ENCODE results near the gene POLR1E.

POLR1E gene, protein sequence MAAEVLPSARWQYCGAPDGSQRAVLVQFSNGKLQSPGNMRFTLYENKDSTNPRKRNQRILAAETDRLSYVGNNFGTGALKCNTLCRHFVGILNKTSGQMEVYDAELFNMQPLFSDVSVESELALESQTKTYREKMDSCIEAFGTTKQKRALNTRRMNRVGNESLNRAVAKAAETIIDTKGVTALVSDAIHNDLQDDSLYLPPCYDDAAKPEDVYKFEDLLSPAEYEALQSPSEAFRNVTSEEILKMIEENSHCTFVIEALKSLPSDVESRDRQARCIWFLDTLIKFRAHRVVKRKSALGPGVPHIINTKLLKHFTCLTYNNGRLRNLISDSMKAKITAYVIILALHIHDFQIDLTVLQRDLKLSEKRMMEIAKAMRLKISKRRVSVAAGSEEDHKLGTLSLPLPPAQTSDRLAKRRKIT

DNA sequence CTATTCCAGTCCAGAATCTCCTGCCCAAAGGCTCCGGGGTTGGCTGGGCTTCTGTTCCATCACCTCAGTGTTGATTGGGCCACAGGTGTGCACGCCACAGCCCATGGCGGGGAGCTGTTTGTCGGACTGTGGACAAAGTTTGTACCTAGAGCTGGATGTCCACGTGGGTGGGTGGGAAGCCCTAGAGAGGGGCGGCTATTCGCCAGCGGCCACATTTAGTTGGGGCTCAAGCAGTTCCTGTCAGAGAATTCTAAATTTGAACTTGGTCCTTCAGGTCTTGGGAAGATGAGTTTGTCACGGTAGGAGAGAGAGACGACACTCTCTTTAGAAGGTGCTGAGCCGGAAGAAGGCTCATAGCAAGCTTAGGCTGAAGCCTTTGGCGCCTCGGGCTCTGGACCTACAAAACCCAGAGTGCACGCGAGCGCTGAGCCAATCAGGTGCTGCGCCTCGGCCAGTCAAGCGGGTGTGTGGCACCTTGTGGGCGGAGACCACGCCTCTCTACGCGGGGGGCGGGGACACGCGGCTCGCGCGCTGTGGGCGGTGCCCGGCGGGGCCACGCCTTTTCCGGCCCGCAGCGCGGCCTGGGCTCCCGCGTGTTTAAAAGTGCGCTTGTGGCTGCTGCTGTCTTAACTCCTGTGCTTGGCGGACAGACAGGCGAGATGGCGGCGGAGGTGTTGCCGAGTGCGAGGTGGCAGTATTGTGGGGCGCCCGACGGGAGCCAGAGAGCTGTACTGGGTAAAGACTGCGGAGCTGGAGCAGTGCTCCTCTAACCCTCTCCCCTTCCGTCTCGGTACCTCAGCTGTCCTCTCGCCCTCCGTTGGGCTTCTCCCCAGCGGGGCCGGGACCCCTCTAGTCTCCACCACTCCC lies at the start of gene POLR1E:
Gene POLR1E, plus strand, starts transcription at position 560 of the 867 bp plus-strand sequence. Its CDS starts 100 bp downstream, at position 660.
- in situ Hi-C loops (cut with MboI; ENCODE audit: low pct_unique_long_range_greater_than_20kb, low sequenced_read_pairs) = no loop called here
- DNase-seq = peak; percentile 96

DNA sequence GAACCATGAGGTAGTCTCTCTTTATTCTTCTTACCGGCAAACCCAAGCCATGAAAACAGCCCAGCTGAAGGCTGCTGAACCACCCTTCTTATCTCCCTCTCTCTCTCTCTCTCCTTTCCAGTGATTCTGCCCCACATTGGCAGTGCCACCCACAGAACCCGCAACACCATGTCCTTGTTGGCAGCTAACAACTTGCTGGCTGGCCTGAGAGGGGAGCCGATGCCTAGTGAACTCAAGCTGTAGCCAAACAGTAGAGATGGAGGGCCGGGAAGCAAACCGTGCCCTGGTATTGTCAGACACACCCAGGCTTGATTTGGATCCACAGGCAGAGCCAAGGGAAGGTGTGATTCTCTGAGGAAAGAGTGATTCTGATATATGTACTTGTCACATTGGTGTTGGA lies 49.2 kb upstream of the POLR1E start:
- no peak for DNase-seq
- in situ Hi-C loops (cut with MboI; ENCODE audit: low pct_unique_long_range_greater_than_20kb, low sequenced_read_pairs) = no loop called here

DNA sequence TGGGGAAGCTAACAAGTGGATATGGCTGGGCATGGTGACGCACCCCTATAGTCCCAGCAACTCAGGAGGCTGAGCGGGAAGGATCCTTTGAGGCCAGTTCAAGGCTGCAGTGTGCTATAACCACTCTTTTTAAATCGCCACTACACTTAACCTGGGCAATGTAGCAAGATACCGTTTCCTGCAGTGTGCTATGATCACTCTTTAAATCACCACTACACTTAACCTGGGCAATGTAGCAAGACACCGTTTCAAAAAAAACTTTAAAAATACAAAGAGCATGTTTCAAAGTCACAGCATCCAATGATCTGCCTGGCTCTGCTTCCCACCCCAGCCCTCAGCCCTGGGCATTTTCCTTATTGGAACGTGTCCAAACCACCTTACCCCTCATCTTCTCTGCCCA lies 48.7 kb upstream of the POLR1E start:
- DNase-seq = no peak
- in situ Hi-C loops (cut with MboI; ENCODE audit: low pct_unique_long_range_greater_than_20kb, low sequenced_read_pairs) = no loop called here

DNA sequence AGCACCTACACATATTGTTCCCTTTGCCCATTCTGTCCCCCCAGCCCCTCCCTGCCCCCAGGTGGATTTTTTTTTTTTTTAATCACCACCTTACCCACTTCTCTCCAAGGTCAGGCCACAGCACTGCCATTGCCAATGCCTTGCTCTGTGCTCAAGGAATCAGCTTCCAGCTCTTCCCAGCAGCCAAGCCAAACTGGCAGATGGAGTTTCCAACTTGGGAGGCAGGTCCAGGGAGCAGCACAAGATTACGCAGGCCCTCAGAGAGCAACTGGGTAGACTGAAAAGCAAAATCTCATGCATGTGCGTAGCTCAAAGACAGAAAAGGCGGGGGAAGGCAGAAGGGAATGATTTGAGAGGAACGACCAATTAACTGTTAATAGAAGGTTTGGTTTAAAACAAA lies 48.1 kb upstream of the POLR1E start:
- in situ Hi-C loops (cut with MboI; ENCODE audit: low pct_unique_long_range_greater_than_20kb, low sequenced_read_pairs) = no loop called here
- no peak for DNase-seq

DNA sequence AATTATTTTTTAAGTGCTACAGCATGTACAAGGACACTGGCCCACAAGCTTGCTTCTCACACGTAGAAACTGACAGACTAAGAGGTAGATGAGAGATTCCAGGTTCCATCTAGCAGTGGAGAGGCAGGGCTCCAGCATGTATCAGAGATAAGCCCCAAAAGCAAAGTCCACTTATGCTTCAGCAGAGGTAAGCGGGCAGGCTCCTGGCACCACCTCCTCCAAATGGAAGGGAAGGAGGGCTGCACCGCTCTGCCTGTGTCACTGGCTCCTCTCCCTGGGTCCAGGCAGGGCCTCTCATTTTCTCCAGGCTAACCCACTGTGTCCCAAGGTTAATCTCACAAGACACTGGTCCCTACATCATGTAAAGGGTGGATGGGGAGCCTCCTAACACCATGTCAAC lies 47.4 kb upstream of the POLR1E start:
- DNase-seq = no peak
- in situ Hi-C loops (cut with MboI; ENCODE audit: low pct_unique_long_range_greater_than_20kb, low sequenced_read_pairs) = no loop called here

DNA sequence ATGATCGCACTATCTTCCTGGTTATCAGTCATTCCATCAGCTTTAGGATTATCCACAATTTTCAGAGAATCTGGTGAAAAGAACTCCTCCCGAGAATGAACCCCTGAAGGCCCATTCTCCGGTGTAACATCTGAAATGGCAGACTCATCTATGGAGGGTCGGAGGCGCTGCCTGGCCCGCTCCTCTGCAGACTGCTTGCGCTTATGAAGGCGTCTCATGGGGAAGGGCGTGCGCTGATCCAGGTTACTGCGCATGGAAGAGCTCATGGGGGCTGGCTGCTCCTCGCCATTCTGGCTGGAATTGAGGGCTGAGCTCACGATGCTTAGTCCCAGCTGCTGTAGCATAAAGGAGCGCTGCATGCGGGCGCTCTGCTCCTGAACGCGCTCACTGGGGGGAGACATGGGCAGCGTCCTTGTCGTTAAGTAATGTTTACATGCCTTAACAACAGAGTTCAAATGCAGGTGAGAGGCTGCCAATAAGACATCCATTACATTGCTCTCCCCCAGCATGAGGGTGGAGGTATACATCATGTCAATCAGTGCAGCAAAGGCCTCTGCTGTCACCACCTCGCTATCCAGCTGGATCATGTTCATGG lies 43.9 kb upstream of the POLR1E start:
- in situ Hi-C loops (cut with MboI; ENCODE audit: low pct_unique_long_range_greater_than_20kb, low sequenced_read_pairs) = no loop called here
- no peak for DNase-seq

DNA sequence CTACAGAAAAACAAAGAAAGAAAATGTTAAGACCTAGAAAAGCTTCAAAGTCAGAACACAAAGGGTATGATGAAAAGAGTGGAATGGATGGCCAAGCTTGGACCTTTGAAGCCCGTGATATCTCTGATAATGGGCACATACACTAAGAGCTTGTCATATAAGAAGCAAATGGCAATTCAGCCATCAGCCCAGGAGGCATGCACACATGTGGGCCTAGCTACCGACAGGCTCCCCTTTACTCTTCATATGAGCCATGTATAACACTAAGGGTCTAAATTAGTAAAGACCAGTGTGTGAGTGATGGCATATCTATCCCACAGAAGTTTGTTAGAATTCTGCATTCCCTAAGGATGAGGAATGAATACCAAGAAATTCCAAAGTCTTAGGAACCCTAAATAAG lies 43.2 kb upstream of the POLR1E start:
- no peak for DNase-seq
- in situ Hi-C loops (cut with MboI; ENCODE audit: low pct_unique_long_range_greater_than_20kb, low sequenced_read_pairs) = no loop called here

DNA sequence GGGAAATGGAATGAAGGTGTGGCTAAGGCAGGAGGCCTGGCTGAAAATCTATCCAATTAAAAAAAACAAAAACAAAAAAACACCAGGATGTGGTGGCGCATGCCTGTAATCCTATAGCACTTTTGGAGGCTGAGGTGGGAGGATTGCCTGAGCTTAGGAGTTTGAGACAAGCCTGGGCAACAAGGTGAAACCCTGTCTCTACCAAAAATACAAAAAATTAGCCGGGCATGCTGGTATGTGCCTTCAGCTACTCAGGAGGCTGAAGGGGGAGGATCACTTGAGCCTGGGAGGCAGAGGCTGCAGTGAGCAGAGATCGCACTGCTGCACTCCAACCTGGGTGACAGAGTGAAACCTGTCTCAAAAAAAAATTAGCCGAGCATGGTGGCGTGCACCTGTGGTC lies 42.2 kb upstream of the POLR1E start:
- no peak for DNase-seq
- in situ Hi-C loops (cut with MboI; ENCODE audit: low pct_unique_long_range_greater_than_20kb, low sequenced_read_pairs) = no loop called here

DNA sequence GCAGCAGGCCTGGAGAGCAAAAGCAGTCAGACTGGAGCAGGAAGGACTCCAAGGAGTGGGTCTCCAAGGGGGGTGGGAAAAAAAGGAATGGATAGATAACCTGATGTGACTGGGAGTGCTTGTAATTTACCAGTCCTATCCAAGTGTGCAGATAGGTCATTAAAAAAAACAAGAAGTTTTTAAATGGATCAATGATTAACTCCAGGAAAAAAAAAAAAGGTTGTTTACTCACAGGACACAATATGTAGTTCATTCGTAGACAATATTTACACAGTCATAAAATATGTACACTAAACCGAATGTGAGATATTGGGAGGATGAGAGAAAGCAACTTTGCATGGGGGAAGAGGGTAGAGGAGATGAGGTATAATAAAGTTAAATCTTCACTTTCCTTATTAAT lies 40.9 kb upstream of the POLR1E start:
- in situ Hi-C loops (cut with MboI; ENCODE audit: low pct_unique_long_range_greater_than_20kb, low sequenced_read_pairs) = no loop called here
- DNase-seq = no peak

DNA sequence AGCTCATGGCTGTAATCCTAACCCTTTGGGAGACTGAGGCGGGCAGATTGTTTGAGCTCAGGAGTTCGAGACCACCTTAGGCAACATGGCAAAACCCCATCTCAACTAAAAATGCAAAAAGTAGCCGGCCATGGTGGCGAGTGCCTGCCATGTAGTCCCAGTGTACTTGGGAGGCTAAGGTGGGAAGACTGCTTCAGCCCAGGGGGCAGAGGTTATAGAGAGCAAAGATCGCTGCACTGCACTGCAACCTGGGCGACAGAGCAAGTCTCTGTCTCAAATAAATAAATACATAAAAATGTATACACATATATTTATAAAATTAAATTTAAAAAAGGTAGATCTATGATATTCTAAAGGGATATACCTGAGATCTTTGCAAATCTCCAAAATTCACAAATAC lies 39.9 kb upstream of the POLR1E start:
- in situ Hi-C loops (cut with MboI; ENCODE audit: low pct_unique_long_range_greater_than_20kb, low sequenced_read_pairs) = no loop called here
- DNase-seq = no peak

DNA sequence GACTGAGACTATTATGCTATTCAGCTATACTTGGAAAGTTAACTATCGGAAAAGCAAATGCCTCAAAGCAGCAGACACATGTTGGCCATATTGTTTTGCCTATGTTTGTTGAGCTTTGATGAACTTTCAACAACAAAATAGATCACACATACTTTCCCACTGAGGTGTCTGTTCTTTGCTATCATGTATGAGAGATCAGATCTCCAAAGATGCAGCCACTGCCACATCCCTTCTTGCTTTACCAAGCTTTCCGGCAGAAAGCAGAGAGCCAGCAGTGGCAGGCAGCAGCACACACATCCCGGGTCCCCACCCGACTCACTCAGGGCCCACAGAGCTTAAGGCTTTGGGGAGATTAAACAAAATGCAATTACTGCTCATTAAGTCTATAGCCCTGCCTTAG lies 39.3 kb upstream of the POLR1E start:
- in situ Hi-C loops (cut with MboI; ENCODE audit: low pct_unique_long_range_greater_than_20kb, low sequenced_read_pairs) = no loop called here
- DNase-seq = no peak

DNA sequence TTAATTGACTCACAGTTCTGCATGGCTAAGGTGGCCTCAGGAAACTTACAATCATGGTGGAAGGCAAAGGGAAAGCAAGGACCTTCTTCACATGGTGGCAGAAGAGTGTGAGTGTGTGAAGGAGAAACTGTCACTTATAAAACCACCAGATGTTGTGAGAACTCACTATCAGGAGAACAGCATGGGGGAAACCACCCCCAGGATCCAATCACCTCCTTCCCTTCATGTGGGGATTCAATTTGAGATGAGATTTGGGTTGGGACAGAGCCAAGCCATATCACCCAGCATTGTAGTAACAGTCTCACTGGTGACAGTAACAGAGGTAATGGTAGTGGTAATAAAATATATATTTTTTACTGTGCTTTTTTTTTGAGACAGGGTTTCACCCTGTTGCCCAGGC lies 38.6 kb upstream of the POLR1E start:
- in situ Hi-C loops (cut with MboI; ENCODE audit: low pct_unique_long_range_greater_than_20kb, low sequenced_read_pairs) = no loop called here
- no peak for DNase-seq

DNA sequence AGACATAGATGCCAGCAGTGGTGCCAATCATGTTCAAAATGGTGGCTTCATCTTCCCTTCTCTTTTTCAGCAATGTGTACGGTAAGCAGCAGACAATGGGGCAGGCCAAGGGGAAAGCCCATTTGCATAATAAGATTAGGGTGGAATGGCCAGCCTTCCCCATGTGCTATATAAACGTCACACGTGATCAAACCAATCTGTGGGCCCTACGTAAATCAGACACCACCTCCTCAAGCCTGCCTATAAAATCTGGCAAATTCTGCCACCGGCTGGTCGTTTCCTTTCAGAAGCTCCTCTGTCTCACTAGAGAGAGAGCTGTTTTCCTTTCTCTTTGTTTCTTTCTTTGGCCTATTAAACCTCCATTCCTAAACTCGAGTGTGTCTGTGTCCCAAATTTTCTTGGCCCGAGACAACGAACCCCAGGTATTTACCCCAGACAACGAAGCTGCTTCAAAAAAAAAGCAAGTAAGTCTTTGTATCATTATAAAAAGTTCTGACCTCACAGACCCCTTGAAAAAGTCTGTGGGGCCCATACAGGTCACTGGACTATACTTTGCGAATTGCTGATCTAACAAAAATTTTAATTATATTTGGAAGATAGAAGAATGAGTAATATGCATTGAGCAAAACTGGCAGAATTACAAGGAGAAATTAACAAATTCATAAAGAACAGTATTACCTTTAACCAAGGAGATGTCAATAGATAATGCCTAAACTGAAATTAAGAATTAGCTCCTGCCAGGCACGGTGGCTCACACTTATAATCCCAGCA lies 35.7 kb upstream of the POLR1E start:
- no peak for DNase-seq
- in situ Hi-C loops (cut with MboI; ENCODE audit: low pct_unique_long_range_greater_than_20kb, low sequenced_read_pairs) = no loop called here

DNA sequence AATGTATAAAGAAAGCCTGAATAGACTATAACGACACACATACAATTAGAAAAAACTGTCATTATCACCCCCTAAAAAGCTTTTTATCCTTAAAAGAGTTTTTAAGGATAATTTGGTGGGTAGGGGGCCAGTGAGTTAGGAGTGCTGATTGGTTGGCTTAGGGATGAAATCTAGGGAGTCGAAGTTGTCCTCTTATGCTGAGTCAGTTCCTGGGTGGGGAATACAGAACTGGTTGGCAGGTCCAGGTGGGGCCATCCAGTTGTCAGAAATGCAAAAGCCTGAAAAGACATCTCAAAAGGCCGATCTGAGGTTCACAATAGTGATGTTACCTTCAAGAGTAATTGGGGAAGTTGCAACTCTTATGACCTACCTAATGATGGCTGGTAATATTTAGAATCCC lies 34.1 kb upstream of the POLR1E start:
- DNase-seq = no peak
- in situ Hi-C loops (cut with MboI; ENCODE audit: low pct_unique_long_range_greater_than_20kb, low sequenced_read_pairs) = no loop called here

DNA sequence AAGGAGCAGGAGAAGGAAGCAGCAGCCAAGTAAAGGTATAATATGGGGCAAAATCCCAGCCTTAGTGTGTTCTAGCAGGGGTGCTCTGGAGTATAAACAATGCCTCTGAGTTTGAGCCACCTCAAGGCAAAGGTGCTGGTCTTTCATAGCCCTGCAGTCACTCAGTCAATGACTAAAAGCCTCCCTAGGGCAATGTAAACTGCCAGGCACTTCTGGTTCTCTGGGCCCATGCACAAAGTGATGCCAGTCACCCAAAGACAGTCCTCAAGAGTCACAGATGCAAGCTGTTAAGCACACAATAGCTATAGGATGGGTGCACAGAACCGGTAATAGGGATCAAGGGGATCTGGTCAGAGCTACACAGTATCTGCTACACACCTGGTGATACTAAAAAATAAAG lies 33.1 kb upstream of the POLR1E start:
- in situ Hi-C loops (cut with MboI; ENCODE audit: low pct_unique_long_range_greater_than_20kb, low sequenced_read_pairs) = no loop called here
- DNase-seq = no peak

DNA sequence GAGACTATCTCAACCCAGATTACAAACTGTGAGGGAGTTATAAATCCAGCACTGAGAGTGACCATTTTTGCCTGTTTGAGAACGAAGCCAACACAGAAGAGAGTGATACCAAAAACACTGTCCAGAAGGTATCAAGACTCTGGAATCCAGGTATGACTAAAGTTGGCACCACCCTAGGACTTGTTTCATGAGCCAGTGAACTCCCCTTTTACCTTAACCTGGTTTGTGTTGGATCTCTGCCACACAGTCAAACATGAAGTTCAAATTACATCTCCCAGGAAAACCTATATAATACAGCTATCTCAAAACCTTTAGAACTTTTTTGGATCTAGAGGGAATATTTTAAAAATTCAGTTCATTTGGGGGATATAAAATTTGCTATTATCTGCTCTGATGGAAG lies 31.9 kb upstream of the POLR1E start:
- no peak for DNase-seq
- in situ Hi-C loops (cut with MboI; ENCODE audit: low pct_unique_long_range_greater_than_20kb, low sequenced_read_pairs) = no loop called here

DNA sequence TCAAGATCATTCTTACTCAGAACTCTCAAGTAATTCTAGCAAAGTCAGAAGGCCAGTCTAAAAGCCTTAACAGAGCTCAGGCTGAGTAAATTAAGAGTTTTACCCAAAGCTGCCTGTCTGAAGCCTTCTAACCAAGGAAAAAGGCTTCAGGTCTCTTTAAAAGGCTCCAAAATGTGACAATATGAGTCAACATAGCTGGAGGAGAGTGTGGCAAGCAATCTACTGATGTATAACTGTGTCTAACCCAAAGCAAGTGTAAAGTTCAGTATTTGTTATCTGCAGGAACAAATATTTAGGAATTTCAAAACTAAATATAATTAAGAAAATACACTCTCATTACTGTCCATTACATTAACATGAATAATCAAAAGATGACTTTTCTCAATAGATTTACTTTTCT lies 31.5 kb upstream of the POLR1E start:
- in situ Hi-C loops (cut with MboI; ENCODE audit: low pct_unique_long_range_greater_than_20kb, low sequenced_read_pairs) = no loop called here

DNA sequence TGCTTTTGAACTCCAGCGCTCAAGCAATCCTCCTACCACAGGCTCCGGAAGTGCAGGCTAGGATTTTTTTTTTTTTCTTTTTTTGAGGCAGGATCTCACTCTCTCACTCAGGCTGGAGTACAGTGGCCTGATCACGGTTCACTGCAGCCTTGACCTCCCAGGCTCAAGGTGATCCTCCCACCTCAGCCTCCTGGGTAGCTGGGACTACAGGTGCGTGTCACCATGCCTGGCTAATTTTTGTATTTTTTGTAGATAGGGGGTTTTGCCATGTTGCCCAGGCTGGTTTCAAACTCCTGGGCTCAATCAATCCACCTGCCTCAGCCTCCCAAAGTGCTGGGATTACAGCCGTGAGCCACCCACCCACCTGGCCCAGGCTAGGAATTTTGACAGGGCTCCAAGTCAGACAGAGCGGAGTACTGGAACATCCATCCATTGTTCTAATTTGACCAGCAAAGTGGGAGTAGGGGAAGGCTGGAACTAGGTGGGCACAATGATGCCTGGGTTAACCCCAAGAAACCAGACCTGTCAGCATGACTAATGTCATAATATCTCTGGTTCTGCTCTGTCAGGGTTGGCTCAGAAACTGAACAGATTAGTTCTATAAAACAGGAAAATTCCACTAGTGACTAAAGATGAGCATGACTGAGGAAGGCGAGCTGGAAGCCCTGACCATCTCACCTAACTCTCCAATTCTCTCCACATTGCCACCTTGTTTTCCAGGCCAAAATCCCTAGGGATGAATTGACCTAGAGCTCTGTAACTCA lies 29.7 kb upstream of the POLR1E start:
- DNase-seq = no peak
- in situ Hi-C loops (cut with MboI; ENCODE audit: low pct_unique_long_range_greater_than_20kb, low sequenced_read_pairs) = no loop called here

More for the DNA sequence above, 31.5 kb upstream of the POLR1E start:
- DNase-seq = no peak

DNA sequence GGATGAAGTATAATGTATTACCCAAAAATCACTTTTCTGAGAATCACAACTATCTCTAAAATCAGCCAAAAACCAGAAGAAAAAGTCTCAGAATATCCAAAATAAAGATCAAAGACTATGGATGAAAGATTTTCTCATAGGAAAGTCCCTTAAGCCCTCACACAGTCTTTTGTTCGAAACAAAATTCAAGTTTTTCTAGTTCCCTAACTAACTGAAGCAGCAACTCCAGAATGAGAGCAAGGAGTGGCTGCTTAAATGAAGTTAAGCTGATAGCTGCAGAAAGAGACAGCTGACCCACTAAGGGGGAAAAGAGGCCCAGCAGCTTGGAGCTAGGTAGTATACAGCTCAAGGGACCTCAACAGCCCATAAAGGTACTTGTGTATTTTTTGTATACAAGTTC lies 28.9 kb upstream of the POLR1E start:
- DNase-seq = no peak
- in situ Hi-C loops (cut with MboI; ENCODE audit: low pct_unique_long_range_greater_than_20kb, low sequenced_read_pairs) = no loop called here

Measured in KBM-7 (cell line).